HG03521 (cell line): ENCODE results near the gene FAM171A1.

Experiments used
- ATAC-seq: cut with Tn5 transposase; IDR thresholded peaks from one replicate; pipeline ENCODE4 v1.9.1; 2021; ENCODE audit warnings: mild to moderate bottlenecking, moderate library complexity; ENCODE audit not compliant: unreplicated experiment

FAM171A1 gene

GRCh38 chr10:15253951-15254807, 116.9 kb downstream of the FAM171A1 start:
- ATAC-seq, result no peak

- no peak for ATAC-seq
Measured at GRCh38 chr10:15252396-15252795, 118.7 kb downstream of the FAM171A1 start.

- no peak for ATAC-seq
Measured at GRCh38 chr10:15251791-15252380, 119.2 kb downstream of the FAM171A1 start.

- ATAC-seq, result no peak
Measured at GRCh38 chr10:15245530-15245929, 125.6 kb downstream of the FAM171A1 start.

- ATAC-seq, result no peak
Measured at GRCh38 chr10:15244635-15245197, 126.4 kb downstream of the FAM171A1 start.

GRCh38 chr10:15242261-15242840, 128.7 kb downstream of the FAM171A1 start:
- no peak for ATAC-seq

- no peak for ATAC-seq
Measured at GRCh38 chr10:15241306-15241705, 129.8 kb downstream of the FAM171A1 start.

GRCh38 chr10:15238555-15239335, 132.3 kb downstream of the FAM171A1 start:
- no peak for ATAC-seq

- no peak for ATAC-seq
Measured at GRCh38 chr10:15237351-15237750, 133.7 kb downstream of the FAM171A1 start.

- ATAC-seq, result no peak
Measured at GRCh38 chr10:15236340-15236739, 134.7 kb downstream of the FAM171A1 start.

GRCh38 chr10:15232279-15232678, 138.8 kb downstream of the FAM171A1 start:
- no peak for ATAC-seq

- no peak for ATAC-seq
Measured at GRCh38 chr10:15231426-15231825, 139.7 kb downstream of the FAM171A1 start.

GRCh38 chr10:15230257-15230656, 140.8 kb downstream of the FAM171A1 start:
- ATAC-seq, result no peak

- ATAC-seq, result no peak
Measured at GRCh38 chr10:15229268-15229667, 141.8 kb downstream of the FAM171A1 start.

- ATAC-seq, result no peak
Measured at GRCh38 chr10:15228426-15228825, 142.7 kb downstream of the FAM171A1 start.

GRCh38 chr10:15227611-15228372, 143.3 kb downstream of the FAM171A1 start:
- ATAC-seq, result no peak

GRCh38 chr10:15225511-15225910, 145.6 kb downstream of the FAM171A1 start:
- no peak for ATAC-seq

- ATAC-seq, result no peak
Measured at GRCh38 chr10:15224948-15225347, 146.1 kb downstream of the FAM171A1 start.

GRCh38 chr10:15223174-15223573, 147.9 kb downstream of the FAM171A1 start:
- ATAC-seq, result no peak

GRCh38 chr10:15222511-15222910, 148.6 kb downstream of the FAM171A1 start:
- ATAC-seq, result no peak
